H9 (cell line): ENCODE measurements around the gene DSP. TPM values are rescaled to one million over a fixed set of nuclear protein-coding genes. Genes with fewer than 3 reads are reported as not detected.

Source experiments
- DNase-seq: peaks from one replicate; pipeline ENCODE4 v3.0.0-alpha.2; 2017
- H2AFZ ChIP-seq: one replicate; pipeline ENCODE4 v1.6.1; 2013; ENCODE audit warnings: mild to moderate bottlenecking, low read length, control low read depth, moderate library complexity
- H2AK5ac ChIP-seq: 2 replicates; pipeline ENCODE4 v1.6.1; 2013; ENCODE audit warnings: low read length, control low read depth, mixed read lengths; ENCODE audit not compliant: insufficient read length
- H2BK120ac ChIP-seq: one replicate; pipeline ENCODE4 v1.6.1; 2013; ENCODE audit warnings: low read depth, mild to moderate bottlenecking, low read length, control low read depth, inconsistent platforms; ENCODE audit not compliant: poor library complexity, severe bottlenecking
- H2BK12ac ChIP-seq: 2 replicates; pipeline ENCODE4 v1.6.1; 2013; ENCODE audit warnings: low read length, control low read depth, mixed read lengths, low read depth; ENCODE audit not compliant: insufficient read length
- H2BK15ac ChIP-seq: 2 replicates; pipeline ENCODE4 v1.6.1; 2013; ENCODE audit warnings: low read depth, low read length, control low read depth
- H2BK20ac ChIP-seq: one replicate; pipeline ENCODE4 v1.6.1; 2013; ENCODE audit warnings: low read depth, mild to moderate bottlenecking, low read length, control low read depth, inconsistent platforms; ENCODE audit not compliant: poor library complexity, severe bottlenecking
- H2BK5ac ChIP-seq: 2 replicates; pipeline ENCODE4 v1.6.1; 2013; ENCODE audit warnings: low read length, control low read depth, mixed read lengths; ENCODE audit not compliant: insufficient read length
- H3K14ac ChIP-seq: 2 replicates; pipeline ENCODE4 v1.6.1; 2013; ENCODE audit warnings: low read length, control low read depth; ENCODE audit not compliant: insufficient read depth
- H3K18ac ChIP-seq: 2 replicates; pipeline ENCODE4 v1.6.1; 2013; ENCODE audit warnings: low read depth, mild to moderate bottlenecking, mixed read lengths, low read length, control low read depth; ENCODE audit not compliant: insufficient read length
- H3K23ac ChIP-seq: 2 replicates; pipeline ENCODE4 v1.6.1; 2013; ENCODE audit warnings: low read length, control low read depth, mixed read lengths, low read depth; ENCODE audit not compliant: insufficient read length
- H3K23me2 ChIP-seq: 2 replicates; pipeline ENCODE4 v1.6.1; 2013; ENCODE audit warnings: low read depth, mild to moderate bottlenecking, mixed read lengths, low read length, control low read depth; ENCODE audit not compliant: insufficient read length, poor library complexity, severe bottlenecking
- H3K27ac ChIP-seq: 2 replicates; pipeline ENCODE4 v1.5.1; 2013; ENCODE audit warnings: low read length, control low read depth, mixed read lengths, low read depth; ENCODE audit not compliant: insufficient read length
- H3K27me3 ChIP-seq: 2 replicates; pipeline ENCODE4 v1.6.1; 2013; ENCODE audit warnings: low read length, control low read depth, inconsistent platforms; ENCODE audit not compliant: insufficient read depth
- H3K4ac ChIP-seq: 2 replicates; pipeline ENCODE4 v1.6.1; 2013; ENCODE audit warnings: low read depth, mild to moderate bottlenecking, control low read depth, inconsistent platforms, low read length, moderate library complexity
- H3K4me1 ChIP-seq: 2 replicates; pipeline ENCODE4 v1.6.1; 2013; ENCODE audit warnings: low read length, control low read depth, inconsistent platforms; ENCODE audit not compliant: insufficient read depth
- H3K4me2 ChIP-seq: 2 replicates; pipeline ENCODE4 v1.6.1; 2013; ENCODE audit warnings: low read length, control low read depth, mixed read lengths; ENCODE audit not compliant: insufficient read length, insufficient read depth
- H3K56ac ChIP-seq: 2 replicates; pipeline ENCODE4 v1.6.1; 2013; ENCODE audit warnings: low read depth, mild to moderate bottlenecking, mixed read lengths, low read length, control low read depth; ENCODE audit not compliant: insufficient read length
- H3K79me1 ChIP-seq: 2 replicates; pipeline ENCODE4 v1.6.1; 2013; ENCODE audit warnings: low read depth, mild to moderate bottlenecking, moderate library complexity, low read length, control low read depth, inconsistent platforms; ENCODE audit not compliant: insufficient read depth, poor library complexity, severe bottlenecking
- H3K79me2 ChIP-seq: 2 replicates; pipeline ENCODE4 v1.6.1; 2013; ENCODE audit warnings: low read length, control low read depth, inconsistent platforms; ENCODE audit not compliant: insufficient read depth
- H3K9ac ChIP-seq: 2 replicates; pipeline ENCODE4 v1.6.1; 2013; ENCODE audit warnings: low read length, control low read depth, mixed read lengths; ENCODE audit not compliant: insufficient read length; ENCODE audit errors: extremely low read depth
- H3K9me3 ChIP-seq: one replicate; pipeline ENCODE4 v1.6.1; 2013; ENCODE audit warnings: low read depth, low read length, inconsistent platforms; ENCODE audit not compliant: control insufficient read depth
- H3T11ph ChIP-seq: one replicate; pipeline ENCODE4 v1.6.1; 2013; ENCODE audit warnings: mild to moderate bottlenecking, low read length, control low read depth, inconsistent platforms
- H4K20me1 ChIP-seq: one replicate; pipeline ENCODE4 v1.6.1; 2013; ENCODE audit not compliant: control insufficient read depth, insufficient read length, insufficient read depth
- H4K5ac ChIP-seq: 2 replicates; pipeline ENCODE4 v1.6.1; 2013; ENCODE audit warnings: low read depth, mild to moderate bottlenecking, mixed read lengths, low read length, control low read depth; ENCODE audit not compliant: insufficient read length
- H4K8ac ChIP-seq: replicated peaks from 2 replicates; pipeline ENCODE4 v1.6.1; 2013; ENCODE audit warnings: low read length, control low read depth, mixed read lengths, low read depth; ENCODE audit not compliant: insufficient read length
- H4K91ac ChIP-seq: 2 replicates; pipeline ENCODE4 v1.6.1; 2013; ENCODE audit warnings: low read depth, mild to moderate bottlenecking, moderate library complexity, mixed read lengths, low read length, control low read depth; ENCODE audit not compliant: insufficient read length
- H3K27ac Mint-ChIP-seq, 3 experiments: 2 replicates in 2 of 3; 3 replicates in 1 of 3; pipeline ENCODE4 v1.8.0; 2020 to 2021; ENCODE audit warnings: mixed read lengths in 3 of 3, mild to moderate bottlenecking in 1 of 3, moderate library complexity in 1 of 3
- H3K27me3 Mint-ChIP-seq: 2 replicates; pipeline ENCODE4 v1.8.0; 2021; ENCODE audit warnings: low read depth, mild to moderate bottlenecking, moderate library complexity, mixed read lengths
- H3K36me3 Mint-ChIP-seq, 3 experiments: 2 replicates in 2 of 3; 3 replicates in 1 of 3; pipeline ENCODE4 v1.8.0; 2020 to 2021; ENCODE audit warnings: low read depth in 3 of 3, mixed read lengths in 3 of 3; ENCODE audit not compliant: insufficient read depth in 1 of 3
- H3K4me1 Mint-ChIP-seq, 2 experiments: 2 replicates each; pipeline ENCODE4 v1.8.0; 2020; ENCODE audit warnings: mixed read lengths in 2 of 2
- H3K4me3 Mint-ChIP-seq, 2 experiments: 2 replicates in 1 of 2; 3 replicates in 1 of 2; pipeline ENCODE4 v1.8.0; 2020 to 2021; ENCODE audit warnings: mild to moderate bottlenecking in 2 of 2, mixed read lengths in 2 of 2, moderate library complexity in 1 of 2
- H3K9me3 Mint-ChIP-seq, 2 experiments: 2 replicates in 1 of 2; 3 replicates in 1 of 2; pipeline ENCODE4 v1.8.0; 2020; ENCODE audit warnings: mild to moderate bottlenecking in 2 of 2, mixed read lengths in 2 of 2, moderate library complexity in 1 of 2
- WGBS: extraction: QIAGEN DNeasy Blood & Tissue Kit; methylation state at CpG from one replicate; pipeline ENCODE4 v1.1.7; 2013; ENCODE audit warnings: missing lambda C conversion rate, low lambda C conversion rate, mixed read lengths; ENCODE audit not compliant: insufficient read length; ENCODE audit errors: extremely low coverage; 5-methylcytosine and 5-hydroxymethylcytosine counted together
- total RNA-seq: library from RNA; stranded (reverse); gene quantifications from 2 replicates; pipeline ENCODE4 v1.2.1, GENCODE V29; 2021
- TF ChIP-seq, protein P1 (sequence below): fragments of 200-600 bp; sonication (generic); conservative IDR thresholded peaks from 3 replicates; pipeline ENCODE4 v1.8.0; 2021; ENCODE audit warnings: antibody characterized with exemption, mild to moderate bottlenecking

The DSP gene
- total RNA-seq, 1 experiment from 2014 or later: 48.9 TPM

DNA sequence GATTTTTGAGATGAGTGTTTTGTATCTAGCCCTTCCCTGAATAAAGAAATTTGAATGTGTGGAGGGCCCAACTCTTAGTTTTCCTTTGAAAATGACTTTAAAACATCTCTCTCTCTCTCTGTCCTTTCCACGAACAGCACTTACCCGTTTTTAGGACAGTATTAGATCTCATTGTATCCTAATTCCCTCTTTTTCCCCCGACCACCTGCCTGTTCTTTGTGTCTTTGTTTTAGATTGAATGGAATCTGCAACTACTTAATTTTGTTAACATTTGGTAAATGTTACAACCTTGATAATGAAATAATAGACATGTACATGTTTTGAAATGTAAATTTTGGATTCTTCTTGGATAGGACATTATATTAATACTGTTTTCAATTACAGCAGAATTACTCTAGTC is 3.1 kb downstream of the DSP start:
- Mint-ChIP-seq H3K27ac (no peak overlapping the region), H3K9me3 (no peaks in the 10 kb centered on the region), H3K4me3 (peak overlapping the region; percentile 84 to 97), H3K27me3 (peaks cover 21% of the 10 kb centered on the region), H3K36me3 (peaks cover 0 to 8% (median 4%) of the 10 kb centered on the region in 3 experiments; a peak in 3 of 7 replicates), H3K4me1 (peaks cover 55 to 60% of the 10 kb centered on the region in 2 experiments)
- H3K9ac ChIP-seq: no peak overlapping the region
- no peak overlapping the region for H2BK12ac ChIP-seq
- peaks cover 8% of the 10 kb centered on the region for H3K23me2 ChIP-seq
- H3K79me2 ChIP-seq: no peaks in the 10 kb centered on the region
- no peaks in the 10 kb centered on the region for H3K9me3 ChIP-seq
- H2BK120ac ChIP-seq: no peak overlapping the region
- no peak overlapping the region for H3K23ac ChIP-seq
- TF ChIP-seq, protein P1, sequence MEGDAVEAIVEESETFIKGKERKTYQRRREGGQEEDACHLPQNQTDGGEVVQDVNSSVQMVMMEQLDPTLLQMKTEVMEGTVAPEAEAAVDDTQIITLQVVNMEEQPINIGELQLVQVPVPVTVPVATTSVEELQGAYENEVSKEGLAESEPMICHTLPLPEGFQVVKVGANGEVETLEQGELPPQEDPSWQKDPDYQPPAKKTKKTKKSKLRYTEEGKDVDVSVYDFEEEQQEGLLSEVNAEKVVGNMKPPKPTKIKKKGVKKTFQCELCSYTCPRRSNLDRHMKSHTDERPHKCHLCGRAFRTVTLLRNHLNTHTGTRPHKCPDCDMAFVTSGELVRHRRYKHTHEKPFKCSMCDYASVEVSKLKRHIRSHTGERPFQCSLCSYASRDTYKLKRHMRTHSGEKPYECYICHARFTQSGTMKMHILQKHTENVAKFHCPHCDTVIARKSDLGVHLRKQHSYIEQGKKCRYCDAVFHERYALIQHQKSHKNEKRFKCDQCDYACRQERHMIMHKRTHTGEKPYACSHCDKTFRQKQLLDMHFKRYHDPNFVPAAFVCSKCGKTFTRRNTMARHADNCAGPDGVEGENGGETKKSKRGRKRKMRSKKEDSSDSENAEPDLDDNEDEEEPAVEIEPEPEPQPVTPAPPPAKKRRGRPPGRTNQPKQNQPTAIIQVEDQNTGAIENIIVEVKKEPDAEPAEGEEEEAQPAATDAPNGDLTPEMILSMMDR: no peak
- no peak overlapping the region for H3K56ac ChIP-seq
- peaks cover 2% of the 10 kb centered on the region; the same call in 1 of the 2 replicates for H3K27me3 ChIP-seq
- no peak overlapping the region for H2BK15ac ChIP-seq
- H2AFZ ChIP-seq: no peak overlapping the region
- no peak for DNase-seq
- H2BK20ac ChIP-seq: no peak overlapping the region
- no peak overlapping the region for H3K4me2 ChIP-seq
- H2AK5ac ChIP-seq: no peak overlapping the region
- H3K79me1 ChIP-seq: no peaks in the 10 kb centered on the region
- no peak overlapping the region for H3K4ac ChIP-seq
- no peak overlapping the region for H3K27ac ChIP-seq
- H4K8ac ChIP-seq: no peak overlapping the region
- H4K5ac ChIP-seq: no peak overlapping the region
- H4K20me1 ChIP-seq: no peaks in the 10 kb centered on the region
- H3T11ph ChIP-seq: no peak overlapping the region
- H3K14ac ChIP-seq: no peak overlapping the region
- no peak overlapping the region for H2BK5ac ChIP-seq
- H3K4me1 ChIP-seq: peaks cover 3% of the 10 kb centered on the region; the same call in 1 of the 2 replicates
- H4K91ac ChIP-seq: no peak overlapping the region
- H3K18ac ChIP-seq: no peak overlapping the region
- whole genome bisulfite sequencing: no CpG with 5 or more reads among the region's 3 CpGs
